ENCODE data around the gene ISG20. TPM values are rescaled to one million over a fixed set of nuclear protein-coding genes. Genes with fewer than 3 reads are reported as not detected.

ISG20 gene
- polyA plus RNA-seq, 1 experiment = 4.2 TPM

DNA sequence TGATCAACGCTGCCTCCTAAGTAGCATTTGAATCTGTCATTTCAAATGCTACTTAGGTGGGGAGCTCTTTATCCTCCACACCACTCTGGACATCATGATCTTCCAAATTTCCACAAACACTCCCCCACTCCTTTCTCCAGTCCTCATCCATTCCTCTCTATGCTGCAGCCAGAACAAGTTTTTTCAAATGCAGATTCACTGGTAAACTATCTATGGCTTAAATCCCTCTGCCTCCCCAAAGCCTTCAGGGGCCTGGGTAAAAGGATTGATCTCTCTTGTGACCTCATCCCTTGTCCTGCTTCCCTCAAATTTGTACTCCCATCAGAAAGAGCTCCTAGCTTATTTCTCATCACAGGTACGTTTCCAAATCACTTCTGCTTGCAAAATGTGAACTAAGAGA, 19.0 kb upstream of the ISG20 start:
- ChIA-PET CTCF (no interaction called here), POLR2A (no interaction called here)
- no peak for DNase-seq (ENCODE audit: low read depth)
- TF ChIP-seq, protein P1, sequence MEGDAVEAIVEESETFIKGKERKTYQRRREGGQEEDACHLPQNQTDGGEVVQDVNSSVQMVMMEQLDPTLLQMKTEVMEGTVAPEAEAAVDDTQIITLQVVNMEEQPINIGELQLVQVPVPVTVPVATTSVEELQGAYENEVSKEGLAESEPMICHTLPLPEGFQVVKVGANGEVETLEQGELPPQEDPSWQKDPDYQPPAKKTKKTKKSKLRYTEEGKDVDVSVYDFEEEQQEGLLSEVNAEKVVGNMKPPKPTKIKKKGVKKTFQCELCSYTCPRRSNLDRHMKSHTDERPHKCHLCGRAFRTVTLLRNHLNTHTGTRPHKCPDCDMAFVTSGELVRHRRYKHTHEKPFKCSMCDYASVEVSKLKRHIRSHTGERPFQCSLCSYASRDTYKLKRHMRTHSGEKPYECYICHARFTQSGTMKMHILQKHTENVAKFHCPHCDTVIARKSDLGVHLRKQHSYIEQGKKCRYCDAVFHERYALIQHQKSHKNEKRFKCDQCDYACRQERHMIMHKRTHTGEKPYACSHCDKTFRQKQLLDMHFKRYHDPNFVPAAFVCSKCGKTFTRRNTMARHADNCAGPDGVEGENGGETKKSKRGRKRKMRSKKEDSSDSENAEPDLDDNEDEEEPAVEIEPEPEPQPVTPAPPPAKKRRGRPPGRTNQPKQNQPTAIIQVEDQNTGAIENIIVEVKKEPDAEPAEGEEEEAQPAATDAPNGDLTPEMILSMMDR (IDR thresholded peaks at IDR 0.05; ENCODE audit: insufficient read depth, low read depth, low read length) = no peak
- no peaks in the 10 kb centered on the region for H3K36me3 ChIP-seq (ENCODE audit: control insufficient read depth, insufficient read depth, low read length)
- no peaks in the 10 kb centered on the region for H3K27me3 ChIP-seq (ENCODE audit: control insufficient read depth, insufficient read depth, low read length)
- no peak overlapping the region for H3K4me3 ChIP-seq (ENCODE audit: low read depth, low read length)

DNA sequence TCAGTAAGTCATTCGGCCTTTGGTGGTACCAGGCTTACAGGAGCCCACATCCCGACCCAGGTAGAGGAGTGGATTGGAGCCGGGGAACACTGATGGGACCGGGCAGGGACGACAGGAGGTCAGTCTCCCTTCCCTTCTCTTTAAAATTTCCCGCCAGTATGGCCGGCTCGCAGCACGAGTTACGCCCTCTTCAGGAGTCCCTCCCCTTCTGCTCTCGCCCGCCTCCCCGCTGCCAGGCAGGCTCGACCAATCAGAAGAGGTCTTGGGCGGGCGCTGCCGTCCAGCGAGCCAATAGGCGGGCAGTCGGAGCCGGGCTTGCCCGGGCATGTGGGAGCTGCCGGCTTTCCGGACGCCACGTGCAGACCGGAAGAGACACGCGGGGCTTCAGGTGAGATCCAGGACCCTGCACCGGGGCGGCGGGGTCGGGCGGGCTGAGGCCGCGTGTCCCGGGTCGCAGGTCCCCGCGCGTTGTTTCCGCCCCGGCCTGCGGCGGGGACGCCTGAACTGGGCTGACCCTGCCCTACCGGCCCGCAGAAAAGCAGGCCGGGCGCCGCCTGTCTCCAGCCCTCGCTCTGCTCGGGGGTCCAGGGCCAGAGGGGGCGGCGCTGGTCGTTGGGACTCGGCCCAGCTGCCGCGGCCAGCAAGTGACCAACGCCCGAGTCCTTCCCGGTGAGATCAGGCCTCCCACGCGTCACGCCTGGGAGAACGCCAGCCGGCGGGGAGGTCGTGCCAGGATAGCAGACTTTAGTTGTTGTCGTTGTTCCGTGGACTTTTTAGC, 17.6 kb upstream of the ISG20 start, which contains the start of gene AEN:
TSS of gene AEN (plus strand) at position 346 of the 778 bp plus-strand sequence. CDS start 4,870 bp downstream, outside the sequence.
- ChIA-PET POLR2A (no interaction called here), CTCF (interaction anchor here (1.0 to 1.6 kb wide), 2 partner anchors 10 to 12 kb away, joined by 3 to 4 read pairs; no protein-coding TSS in a partner anchor)
- DNase-seq (ENCODE audit: low read depth) = peak; percentile 86
- Histone ChIP-seq H3K36me3 (ENCODE audit: control insufficient read depth, insufficient read depth, low read length) (peaks cover 1% of the 10 kb centered on the region), H3K4me3 (ENCODE audit: low read depth, low read length) (peak within 1 kb of the TSS; percentile 78), H3K27me3 (ENCODE audit: control insufficient read depth, insufficient read depth, low read length) (no peaks in the 10 kb centered on the region)
- TF ChIP-seq, protein P1 (IDR thresholded peaks at IDR 0.05; ENCODE audit: insufficient read depth, low read depth, low read length) = 0 out of 2 replicates have a peak, but pooled peaks have one; percentile 11

DNA sequence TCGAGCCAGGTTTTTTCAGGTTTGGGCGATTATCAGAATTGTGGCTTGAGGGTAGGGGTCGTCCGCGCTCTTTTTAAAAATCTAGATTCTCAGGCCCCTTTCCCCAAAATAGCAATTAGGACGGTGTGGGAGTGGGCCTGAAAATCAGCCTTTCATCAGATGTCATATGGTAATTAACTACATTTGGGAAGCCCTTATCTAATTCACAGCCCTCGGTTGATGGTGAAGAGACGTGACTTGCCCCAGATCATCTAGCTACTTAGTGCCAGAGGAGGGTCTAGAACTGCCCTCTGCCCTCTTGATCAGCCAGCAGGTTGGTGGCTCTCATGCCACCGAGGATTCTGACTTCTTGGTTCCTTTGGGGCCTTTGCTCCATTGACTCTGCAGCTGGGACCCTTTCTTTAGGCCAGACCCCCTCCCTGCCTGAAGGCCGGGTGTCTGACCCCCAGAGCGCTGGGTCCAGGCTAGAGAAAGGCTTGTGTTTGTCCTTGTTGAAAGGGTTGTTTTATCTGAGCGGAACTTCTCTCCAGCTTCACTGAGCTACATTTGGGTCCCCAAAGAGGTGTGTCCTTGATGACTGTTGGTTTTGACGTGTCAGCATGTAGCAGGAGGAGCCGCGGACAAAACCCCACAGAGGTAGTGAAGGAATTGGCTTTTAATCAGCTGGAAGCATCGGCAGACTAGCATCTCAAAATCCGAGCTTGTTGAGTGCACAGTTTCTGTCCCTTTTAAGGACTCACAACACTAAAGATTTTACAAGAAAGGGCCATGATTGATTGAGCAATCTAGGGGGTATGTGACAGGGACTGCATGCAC, 16.8 kb upstream of the ISG20 start:
- TF ChIP-seq, protein P1 (IDR thresholded peaks at IDR 0.05; ENCODE audit: insufficient read depth, low read depth, low read length) = no peak
- ChIA-PET POLR2A (no interaction called here), CTCF (interaction anchor here (0.7 to 1.6 kb wide), 3 partner anchors 11 to 290 kb away, joined by 3 to 4 read pairs (median 3); no protein-coding TSS in a partner anchor)
- DNase-seq (ENCODE audit: low read depth) = no peak
- H3K36me3 ChIP-seq (ENCODE audit: control insufficient read depth, insufficient read depth, low read length) = peaks cover 8% of the 10 kb centered on the region
- H3K27me3 ChIP-seq (ENCODE audit: control insufficient read depth, insufficient read depth, low read length) = no peaks in the 10 kb centered on the region
- H3K4me3 ChIP-seq (ENCODE audit: low read depth, low read length) = peak overlapping the region; percentile 78

DNA sequence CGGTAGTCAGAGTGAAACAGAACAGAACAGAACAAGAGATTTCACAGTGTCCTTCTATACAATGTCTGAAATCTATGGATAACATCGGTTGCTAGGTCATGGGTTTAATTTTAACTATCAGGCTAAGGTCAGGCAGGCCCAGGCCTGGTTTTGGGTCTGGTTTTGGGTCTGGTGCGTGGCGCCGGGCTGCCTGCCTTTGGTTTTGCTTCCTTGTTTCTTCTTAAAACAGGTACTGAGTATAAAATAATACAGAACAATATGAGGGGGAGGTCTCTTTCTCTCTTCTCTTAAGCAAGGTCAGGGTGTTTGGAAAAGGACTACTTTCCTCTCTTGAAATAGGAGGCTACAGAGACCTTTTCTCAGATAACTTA, 16.2 kb upstream of the ISG20 start:
- no peak for DNase-seq (ENCODE audit: low read depth)
- TF ChIP-seq, protein P1 (IDR thresholded peaks at IDR 0.05; ENCODE audit: insufficient read depth, low read depth, low read length) = no peak
- Histone ChIP-seq H3K4me3 (ENCODE audit: low read depth, low read length) (peak overlapping the region; percentile 78), H3K36me3 (ENCODE audit: control insufficient read depth, insufficient read depth, low read length) (peaks cover 10% of the 10 kb centered on the region), H3K27me3 (ENCODE audit: control insufficient read depth, insufficient read depth, low read length) (no peaks in the 10 kb centered on the region)
- CTCF ChIA-PET = interaction anchor here (0.7 to 1.6 kb wide), 2 partner anchors 11 to 289 kb away, joined by 3 to 4 read pairs; no protein-coding TSS in a partner anchor
- POLR2A ChIA-PET = no interaction called here

DNA sequence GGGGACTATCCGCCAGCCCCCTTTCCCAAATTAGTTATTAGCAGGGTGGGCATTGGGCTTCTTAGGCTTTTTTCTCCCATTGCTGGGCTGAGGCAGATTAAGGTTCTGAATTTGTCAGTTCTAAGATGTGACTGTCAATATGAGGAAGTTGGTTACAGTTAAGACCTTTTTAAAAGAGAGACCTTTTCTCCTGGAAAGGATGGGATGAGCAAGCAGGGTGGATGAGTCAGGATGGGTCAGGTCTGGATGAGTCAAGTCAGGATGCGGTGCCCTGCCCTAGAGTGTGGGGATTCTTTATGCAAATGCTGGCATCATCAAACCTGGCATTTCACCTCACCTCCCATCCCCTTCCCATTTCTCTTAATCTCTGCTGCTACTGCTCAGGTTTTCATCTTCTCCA, 15.8 kb upstream of the ISG20 start:
- H3K36me3 ChIP-seq (ENCODE audit: control insufficient read depth, insufficient read depth, low read length) = peaks cover 11% of the 10 kb centered on the region
- ChIA-PET POLR2A (no interaction called here), CTCF (interaction anchor here (0.7 to 3.2 kb wide), 7 partner anchors 11 to 275 kb away, joined by 3 to 24 read pairs (median 5); no protein-coding TSS in a partner anchor)
- peak; percentile 45 for DNase-seq (ENCODE audit: low read depth)
- TF ChIP-seq, protein P1 (IDR thresholded peaks at IDR 0.05; ENCODE audit: insufficient read depth, low read depth, low read length) = no peak
- peak overlapping the region; percentile 78 for H3K4me3 ChIP-seq (ENCODE audit: low read depth, low read length)
- H3K27me3 ChIP-seq (ENCODE audit: control insufficient read depth, insufficient read depth, low read length) = no peaks in the 10 kb centered on the region

All from BJ (cell line).